NCI-H446 (cell line): Measurements from ENCODE around the gene PKP4.

Source experiments
- DNase-seq, 2 experiments: peaks; one replicate each; lab custom pipeline; 2025; lab: John Stamatoyannopoulos, UW

Gene PKP4

GRCh38 chr2:158651358-158652057 is 194.8 kb downstream of the PKP4 start:
- no peak for DNase-seq

- no peak for DNase-seq
Observed at GRCh38 chr2:158655628-158656027, 198.9 kb downstream of the PKP4 start.

DNA sequence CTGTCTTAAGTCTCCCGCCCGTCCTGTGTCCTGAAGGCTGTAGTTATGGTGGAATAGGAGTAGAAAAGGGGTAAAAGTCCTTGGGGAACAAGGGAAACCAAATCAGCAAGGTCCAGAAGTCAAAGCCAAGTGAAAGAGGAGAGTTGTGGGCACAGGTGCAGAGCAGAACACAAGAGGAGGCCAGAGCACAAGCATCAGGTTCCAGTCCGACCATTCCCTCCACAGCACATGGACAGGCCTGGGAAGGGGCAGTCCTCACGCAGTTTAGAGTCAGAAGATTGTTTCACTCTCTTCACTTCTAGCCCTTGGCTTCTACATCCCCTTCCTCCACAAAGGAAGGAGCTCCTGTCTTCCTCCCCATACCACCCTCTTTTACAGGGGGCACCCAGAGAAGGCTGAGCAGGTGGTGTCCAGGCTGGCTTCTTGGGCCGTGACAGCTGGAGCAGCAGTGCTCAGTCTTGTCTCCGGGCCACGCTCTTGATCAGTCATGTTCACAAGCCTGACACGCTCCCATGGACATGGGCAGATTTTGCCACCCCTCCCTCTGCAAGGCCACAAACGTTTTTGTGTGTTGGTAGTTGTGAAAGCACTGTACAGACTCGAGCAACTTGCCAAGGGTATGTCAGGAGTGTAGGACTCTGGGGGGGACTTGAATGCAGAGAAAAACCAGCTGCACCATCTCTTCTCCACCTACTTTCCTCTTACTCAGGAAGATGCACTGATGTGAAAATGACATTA is 199.9 kb downstream of the PKP4 start:
- DNase-seq, result no peak

DNA sequence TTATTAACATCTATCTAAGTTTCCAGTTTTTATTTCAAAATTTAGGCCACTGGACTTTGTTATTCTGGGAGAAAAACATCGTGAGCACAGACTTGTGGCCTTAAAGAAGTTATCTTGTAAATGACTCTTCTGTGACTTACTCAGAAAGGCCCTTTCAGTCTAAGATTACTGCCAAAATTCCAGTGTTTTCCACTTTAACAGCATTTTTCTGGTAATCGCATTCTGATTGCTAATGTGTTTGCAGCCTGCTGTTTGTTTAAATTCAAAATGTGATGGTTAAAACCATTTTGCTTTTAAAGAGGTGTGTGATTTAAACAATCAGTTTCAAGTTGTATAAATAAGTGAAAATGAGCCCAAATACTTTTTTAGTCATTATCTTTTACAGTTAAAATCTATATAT is 201.6 kb downstream of the PKP4 start:
- no peak for DNase-seq

GRCh38 chr2:158659483-158659882 is 202.7 kb downstream of the PKP4 start:
- DNase-seq, result no peak

DNA sequence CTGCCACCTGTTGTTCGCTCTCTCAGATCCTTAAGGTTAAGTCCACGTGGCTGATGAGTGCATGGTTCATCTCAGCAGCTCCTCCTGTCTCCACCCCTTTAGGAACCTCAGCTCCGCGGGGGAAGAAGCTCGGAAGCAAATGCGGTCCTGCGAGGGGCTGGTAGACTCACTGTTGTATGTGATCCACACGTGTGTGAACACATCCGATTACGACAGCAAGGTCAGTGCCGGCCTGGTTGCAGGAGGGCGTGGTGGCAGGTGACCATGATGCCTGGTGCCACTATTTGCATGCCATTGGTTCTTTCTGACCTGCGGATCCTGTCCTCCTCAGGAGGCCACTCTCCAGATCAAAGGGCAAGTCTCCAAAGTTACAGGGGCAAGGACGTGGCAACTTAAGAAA is 204.5 kb downstream of the PKP4 start:
- DNase-seq, result no peak

DNA sequence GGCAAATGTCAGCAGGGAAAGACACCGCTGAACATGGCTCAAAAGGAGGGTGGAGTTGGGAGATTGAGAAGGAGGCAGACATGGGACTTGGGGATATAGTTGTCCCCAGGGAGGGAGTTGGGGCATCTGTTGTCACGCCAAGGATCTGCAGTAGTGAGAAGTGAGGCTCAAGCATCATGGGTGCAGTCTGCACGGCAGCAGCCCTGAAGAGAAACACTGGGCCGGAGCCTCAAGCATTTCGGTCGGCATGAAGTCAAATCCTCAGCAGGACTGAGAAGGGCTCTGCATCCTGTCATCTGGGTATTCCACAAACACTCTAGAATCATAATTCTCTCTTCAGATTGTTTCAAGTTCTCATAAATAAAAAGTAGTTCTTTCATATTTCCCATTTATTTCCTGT is 205.7 kb downstream of the PKP4 start:
- no peak for DNase-seq

- no peak for DNase-seq
Observed at GRCh38 chr2:158663796-158664195, 207.0 kb downstream of the PKP4 start.

DNA sequence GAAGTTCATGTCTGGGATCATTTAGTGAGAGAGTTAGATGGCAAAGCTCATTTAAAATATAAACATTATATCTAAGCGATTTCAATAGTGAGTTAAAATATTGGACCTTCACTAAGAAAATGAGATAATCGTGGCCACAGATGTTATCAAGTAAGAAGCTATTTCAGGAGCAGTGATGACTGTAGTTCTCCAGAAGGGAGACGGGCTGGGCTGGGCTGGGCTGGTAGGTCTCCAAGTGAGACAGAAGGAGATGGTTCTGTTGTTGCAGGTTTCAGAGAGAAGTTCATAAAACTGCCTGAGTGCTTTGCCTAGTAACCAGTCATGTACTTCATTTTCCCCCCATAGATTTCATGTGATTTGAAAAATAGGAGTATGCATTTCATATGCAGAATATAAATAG is 208.2 kb downstream of the PKP4 start:
- DNase-seq, result peak in 1 of 2 experiments; percentile 6

DNA sequence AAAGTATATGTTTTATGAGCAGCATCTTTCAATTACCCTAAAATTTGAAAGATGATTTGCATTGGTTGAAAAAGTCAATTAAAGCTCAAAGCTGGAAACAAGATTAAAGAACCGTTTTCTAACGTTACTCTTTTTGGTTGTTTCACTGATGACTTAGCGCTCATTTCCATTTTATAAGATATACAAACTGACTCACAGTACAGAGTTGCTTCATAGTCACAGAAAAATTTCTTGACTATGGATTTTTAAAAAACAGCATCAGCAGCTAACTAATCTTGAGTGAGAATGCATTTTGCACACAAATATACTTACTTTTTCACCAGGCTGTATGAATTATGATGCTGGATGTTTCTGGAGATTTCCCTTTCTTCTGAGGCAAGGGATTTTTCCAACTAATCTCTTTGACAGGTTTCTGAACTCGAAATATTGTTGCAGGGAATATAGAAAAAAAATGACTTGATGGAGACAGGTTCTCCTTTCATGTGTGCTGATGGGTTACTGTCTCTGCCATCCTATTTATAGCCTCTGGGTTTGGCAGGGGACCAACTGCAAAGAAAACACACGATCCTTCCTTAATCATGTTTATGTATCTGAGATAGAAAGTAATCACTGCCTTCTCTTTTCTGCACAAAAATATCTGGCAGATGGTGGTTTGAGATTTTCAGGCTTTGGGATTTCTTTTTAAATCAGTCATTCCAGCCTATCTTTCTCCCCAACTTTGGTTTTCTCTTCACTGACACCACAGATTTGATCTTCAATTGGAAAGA is 209.0 kb downstream of the PKP4 start:
- DNase-seq, result peak in 1 of 2 experiments; percentile 17

DNA sequence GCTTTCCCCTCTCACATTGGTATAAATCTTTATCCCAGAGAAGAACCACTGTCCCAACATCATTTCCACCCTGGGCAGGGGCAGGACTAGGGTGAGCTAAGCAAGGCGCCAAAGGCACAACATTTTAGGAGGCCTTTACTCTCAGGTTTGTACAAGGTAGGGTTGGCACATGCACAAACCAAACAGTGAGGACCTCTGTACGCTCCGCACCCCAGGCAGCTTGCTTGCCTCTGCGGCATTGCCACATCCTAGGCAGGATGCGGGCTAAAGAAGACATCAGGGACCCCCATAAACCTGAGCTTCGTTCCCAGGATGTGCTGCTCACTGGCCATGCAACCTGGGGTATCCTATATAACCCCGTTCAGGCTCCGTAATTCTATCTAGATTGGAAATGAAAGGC is 210.2 kb downstream of the PKP4 start:
- no peak for DNase-seq

- no peak for DNase-seq
Observed at GRCh38 chr2:158667586-158667985, 210.8 kb downstream of the PKP4 start.

DNA sequence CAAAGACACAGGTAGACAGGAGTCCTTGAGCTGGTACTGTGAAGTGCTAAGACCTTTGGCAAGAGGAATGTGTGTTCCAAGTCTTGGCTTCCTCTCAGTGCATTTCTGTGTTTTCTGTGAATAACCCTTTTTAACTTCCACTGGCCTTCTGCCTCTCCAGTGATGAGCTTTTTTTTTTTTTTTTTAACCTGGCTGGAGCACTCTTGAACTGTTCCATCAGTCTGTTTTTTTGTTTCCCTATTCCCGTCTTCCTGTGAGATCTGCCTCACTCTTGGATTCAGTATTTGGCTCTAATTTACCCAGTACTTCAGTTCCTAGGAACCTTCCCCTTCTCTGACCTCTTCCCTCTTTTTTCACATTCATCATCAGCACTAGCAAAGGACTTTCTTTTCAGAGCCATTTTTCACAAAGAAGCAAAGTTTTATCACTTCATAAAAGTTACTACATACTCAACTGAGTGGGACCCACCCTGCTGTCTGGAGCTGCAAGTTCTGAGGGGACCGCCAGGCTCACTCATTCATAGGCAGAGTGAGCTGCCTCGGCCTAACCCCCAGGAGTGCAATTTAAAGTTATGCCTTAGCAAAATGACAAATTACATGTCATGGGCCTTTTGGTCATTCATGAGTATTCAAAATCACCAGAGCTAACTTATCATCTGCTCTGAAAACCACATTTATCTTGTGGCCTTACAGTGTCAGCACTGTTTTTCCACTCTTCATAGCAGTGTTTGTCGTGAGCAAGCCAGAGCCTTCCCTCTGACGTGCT is 211.4 kb downstream of the PKP4 start:
- DNase-seq, result no peak

GRCh38 chr2:158670292-158670691 is 213.5 kb downstream of the PKP4 start:
- DNase-seq, result no peak

GRCh38 chr2:158671360-158672245 is 214.9 kb downstream of the PKP4 start:
- no peak for DNase-seq

DNA sequence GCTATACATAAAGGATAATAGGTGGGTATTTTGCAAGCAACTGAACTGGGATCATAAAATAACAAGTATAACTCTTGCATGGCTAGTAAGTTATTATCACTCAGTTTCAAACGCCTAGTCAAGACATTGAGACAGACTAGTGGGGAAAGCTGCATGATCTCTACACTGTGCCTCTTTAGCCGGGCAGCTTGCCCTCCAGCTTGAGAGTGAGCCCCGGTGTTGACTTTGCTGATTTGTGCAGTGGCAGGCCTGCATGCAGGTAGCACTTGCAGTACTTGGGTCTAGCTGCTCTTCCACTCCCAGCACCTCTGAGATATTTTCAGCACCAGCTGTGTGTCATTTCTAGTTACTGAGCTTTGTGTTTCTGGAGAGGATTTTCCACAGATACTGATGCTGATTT is 219.5 kb downstream of the PKP4 start:
- DNase-seq, result no peak

GRCh38 chr2:158676696-158677095 is 219.9 kb downstream of the PKP4 start:
- DNase-seq, result no peak

- DNase-seq, result no peak
Observed at GRCh38 chr2:158677542-158677941, 220.8 kb downstream of the PKP4 start.

GRCh38 chr2:158681816-158682215 is 225.1 kb downstream of the PKP4 start:
- no peak for DNase-seq

- DNase-seq, result no peak
Observed at GRCh38 chr2:158685646-158686045, 228.9 kb downstream of the PKP4 start.

GRCh38 chr2:158686210-158686691 is 229.5 kb downstream of the PKP4 start:
- DNase-seq, result no peak
